ENCODE measurements around the gene TIPARP. TPM values are rescaled to one million over a fixed set of nuclear protein-coding genes. Genes with fewer than 3 reads are reported as not detected.
"Not testable (repeated sequence)": the region's sequence is repeated elsewhere in the genome, so short reads cannot be mapped to it uniquely, and the experiment has no call there.

TIPARP gene
- total RNA-seq, 1 donor from 2014 or later = 27.2 TPM

GRCh38 chr3:156648086-156648485 lies 26.3 kb upstream of the TIPARP start:
- intact Hi-C loops (cut with micrococcal nuclease) = no loop called here
- no peak overlapping the region for H3K27ac ChIP-seq (replicated peaks)
- no peaks in the 10 kb centered on the region for H3K27me3 ChIP-seq (ENCODE audit: low read depth)
- no peaks in the 10 kb centered on the region for H3K9me3 ChIP-seq (replicated peaks)
- H3K4me3 ChIP-seq = no peak overlapping the region
- no peak for TF ChIP-seq CTCF (IDR thresholded peaks at IDR 0.05; ENCODE audit: borderline replicate concordance)
- H3K36me3 ChIP-seq = no peaks in the 10 kb centered on the region
- H3K4me1 ChIP-seq = peaks cover 9% of the 10 kb centered on the region
- no peak for DNase-seq

DNA sequence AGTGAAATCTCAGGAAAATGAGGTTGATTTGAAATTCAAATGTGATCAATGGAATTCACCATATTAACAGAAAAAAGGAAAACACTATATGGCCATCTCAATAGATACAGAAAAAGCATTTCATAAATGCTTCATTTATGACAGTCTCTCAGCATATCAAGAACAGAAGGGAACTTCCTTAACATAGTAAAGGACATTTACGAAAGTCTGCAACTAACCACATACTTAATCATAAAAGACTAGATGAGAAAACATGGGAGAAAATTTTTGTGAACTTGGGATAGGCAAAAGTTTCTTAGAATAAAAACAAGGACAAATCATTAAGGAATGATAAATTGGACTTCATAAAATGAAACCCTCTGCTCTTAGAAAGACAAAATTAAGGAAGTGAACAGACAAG lies 24.7 kb upstream of the TIPARP start:
- intact Hi-C loops (cut with micrococcal nuclease) = no loop called here
- Histone ChIP-seq H3K4me1 (no peaks in the 10 kb centered on the region), H3K27ac (replicated peaks) (no peak overlapping the region), H3K9me3 (replicated peaks) (no peaks in the 10 kb centered on the region), H3K27me3 (ENCODE audit: low read depth) (no peaks in the 10 kb centered on the region), H3K4me3 (no peak overlapping the region), H3K36me3 (no peaks in the 10 kb centered on the region)
- DNase-seq = no peak
- TF ChIP-seq CTCF (IDR thresholded peaks at IDR 0.05; ENCODE audit: borderline replicate concordance) = no peak

- H3K4me3 ChIP-seq; intact Hi-C loops (cut with micrococcal nuclease); H3K9me3 ChIP-seq (replicated peaks); H3K27ac ChIP-seq (replicated peaks); H3K4me1 ChIP-seq; DNase-seq; H3K27me3 ChIP-seq (ENCODE audit: low read depth); H3K36me3 ChIP-seq: not testable (repeated sequence)
Observed at GRCh38 chr3:156652661-156653060, 21.7 kb upstream of the TIPARP start.

- intact Hi-C loops (cut with micrococcal nuclease) = no loop called here
- Histone ChIP-seq H3K4me1 (no peaks in the 10 kb centered on the region), H3K27ac (replicated peaks) (no peak overlapping the region), H3K4me3 (no peak overlapping the region), H3K9me3 (replicated peaks) (no peaks in the 10 kb centered on the region), H3K36me3 (no peaks in the 10 kb centered on the region), H3K27me3 (ENCODE audit: low read depth) (no peaks in the 10 kb centered on the region)
- DNase-seq = no peak
- TF ChIP-seq CTCF (IDR thresholded peaks at IDR 0.05; ENCODE audit: borderline replicate concordance) = no peak
Observed at GRCh38 chr3:156654834-156655233, 19.6 kb upstream of the TIPARP start.

- intact Hi-C loops (cut with micrococcal nuclease) = no loop called here
- no peaks in the 10 kb centered on the region for H3K36me3 ChIP-seq
- no peaks in the 10 kb centered on the region for H3K27me3 ChIP-seq (ENCODE audit: low read depth)
- no peak overlapping the region for H3K4me3 ChIP-seq
- no peak for DNase-seq
- H3K9me3 ChIP-seq (replicated peaks) = no peaks in the 10 kb centered on the region
- no peaks in the 10 kb centered on the region for H3K4me1 ChIP-seq
- TF ChIP-seq CTCF (IDR thresholded peaks at IDR 0.05; ENCODE audit: borderline replicate concordance) = no peak
- H3K27ac ChIP-seq (replicated peaks) = no peak overlapping the region
Observed at GRCh38 chr3:156655819-156656550, 18.4 kb upstream of the TIPARP start.

- intact Hi-C loops (cut with micrococcal nuclease) = no loop called here
- Histone ChIP-seq H3K27ac (replicated peaks) (no peak overlapping the region), H3K4me3 (no peak overlapping the region), H3K27me3 (ENCODE audit: low read depth) (no peaks in the 10 kb centered on the region), H3K9me3 (replicated peaks) (no peaks in the 10 kb centered on the region), H3K36me3 (no peaks in the 10 kb centered on the region), H3K4me1 (no peaks in the 10 kb centered on the region)
- no peak for DNase-seq
- no peak for TF ChIP-seq CTCF (IDR thresholded peaks at IDR 0.05; ENCODE audit: borderline replicate concordance)
Observed at GRCh38 chr3:156657440-156657839, 16.9 kb upstream of the TIPARP start.

All from left ventricle myocardium inferior (tissue), 1 donor.